ENCODE data around the gene B4GALT7.

DNA sequence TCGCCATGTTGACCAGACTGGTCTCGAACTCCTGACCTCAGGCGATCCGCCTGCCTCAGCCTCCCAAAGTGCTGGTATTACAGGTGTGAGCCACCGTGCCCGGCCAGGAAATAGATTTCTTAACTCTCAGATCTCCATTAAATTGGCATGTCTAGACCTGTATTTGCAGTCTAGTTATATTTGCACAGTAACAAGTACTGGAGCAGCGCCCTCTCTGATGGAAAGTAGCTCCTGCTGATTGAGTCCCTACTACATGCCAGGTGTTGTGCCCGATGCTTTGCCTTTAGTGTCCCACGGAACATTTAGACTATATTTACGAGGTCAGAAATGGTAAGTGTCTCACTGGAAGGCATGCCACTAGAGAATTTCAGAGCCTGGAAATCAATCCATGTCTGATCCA lies 23.8 kb upstream of the B4GALT7 start:
- TF ChIP-seq, protein P1, sequence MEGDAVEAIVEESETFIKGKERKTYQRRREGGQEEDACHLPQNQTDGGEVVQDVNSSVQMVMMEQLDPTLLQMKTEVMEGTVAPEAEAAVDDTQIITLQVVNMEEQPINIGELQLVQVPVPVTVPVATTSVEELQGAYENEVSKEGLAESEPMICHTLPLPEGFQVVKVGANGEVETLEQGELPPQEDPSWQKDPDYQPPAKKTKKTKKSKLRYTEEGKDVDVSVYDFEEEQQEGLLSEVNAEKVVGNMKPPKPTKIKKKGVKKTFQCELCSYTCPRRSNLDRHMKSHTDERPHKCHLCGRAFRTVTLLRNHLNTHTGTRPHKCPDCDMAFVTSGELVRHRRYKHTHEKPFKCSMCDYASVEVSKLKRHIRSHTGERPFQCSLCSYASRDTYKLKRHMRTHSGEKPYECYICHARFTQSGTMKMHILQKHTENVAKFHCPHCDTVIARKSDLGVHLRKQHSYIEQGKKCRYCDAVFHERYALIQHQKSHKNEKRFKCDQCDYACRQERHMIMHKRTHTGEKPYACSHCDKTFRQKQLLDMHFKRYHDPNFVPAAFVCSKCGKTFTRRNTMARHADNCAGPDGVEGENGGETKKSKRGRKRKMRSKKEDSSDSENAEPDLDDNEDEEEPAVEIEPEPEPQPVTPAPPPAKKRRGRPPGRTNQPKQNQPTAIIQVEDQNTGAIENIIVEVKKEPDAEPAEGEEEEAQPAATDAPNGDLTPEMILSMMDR (IDR thresholded peaks at IDR 0.05; ENCODE audit: borderline replicate concordance, extremely low read depth, low read length, poor library complexity, severe bottlenecking), result no peak
- TF ChIP-seq EZH2 (IDR thresholded peaks at IDR 0.05; ENCODE audit: borderline replicate concordance, low read depth, low read length, severe bottlenecking), result no peak
